HCT116 (cell line): Measurements from ENCODE around the gene OLFML2B.
"Not testable (repeated sequence)": the region's sequence is repeated elsewhere in the genome, so short reads cannot be mapped to it uniquely, and the experiment has no call there.

ENCODE experiments used
- CEBPB ChIP-seq: IDR thresholded peaks from 2 replicates; pipeline ENCODE4 v1.6.1; 2012; ENCODE audit warnings: low read depth
- EZH2 ChIP-seq: fragments of 200-600 bp; sonication (generic); IDR thresholded peaks from 2 replicates; pipeline ENCODE4 v1.6.1; 2017; ENCODE audit warnings: antibody characterized with exemption, mixed run types
- JUND ChIP-seq: IDR thresholded peaks from 2 replicates; pipeline ENCODE4 v1.6.1; 2012
- POLR2AphosphoS5 ChIP-seq: IDR thresholded peaks from 2 replicates; pipeline ENCODE4 v1.6.1; 2011; ENCODE audit warnings: mild to moderate bottlenecking, low read depth, low read length, moderate library complexity
- SP1 ChIP-seq: IDR thresholded peaks from 2 replicates; pipeline ENCODE4 v1.6.1; 2012; ENCODE audit warnings: low read depth
- TF ChIP-seq, protein P1 (sequence below), 3 experiments: fragments of 200-600 bp in 1 of 3; sonication (generic) in 1 of 3; IDR thresholded peaks in 2 of 3; conservative IDR thresholded peaks in 1 of 3; 2 replicates each; pipeline ENCODE4 v1.5.1; 2012 to 2017; ENCODE audit warnings: low read depth in 2 of 3, low read length in 2 of 3, antibody characterized with exemption in 1 of 3, borderline replicate concordance in 1 of 3, control low read depth in 1 of 3, mild to moderate bottlenecking in 1 of 3, mixed read lengths in 1 of 3, mixed run types in 1 of 3, moderate library complexity in 1 of 3; ENCODE audit not compliant: insufficient read depth in 1 of 3
- TF ChIP-seq, protein P2 (sequence below): IDR thresholded peaks from 2 replicates; pipeline ENCODE4 v1.6.1; 2012
- TF ChIP-seq, protein P3 (sequence below): IDR thresholded peaks from 2 replicates; pipeline ENCODE4 v1.6.1; 2011; ENCODE audit warnings: mild to moderate bottlenecking, low read length, moderate library complexity; ENCODE audit not compliant: insufficient replicate concordance; ENCODE audit errors: extremely low read depth

DNA sequence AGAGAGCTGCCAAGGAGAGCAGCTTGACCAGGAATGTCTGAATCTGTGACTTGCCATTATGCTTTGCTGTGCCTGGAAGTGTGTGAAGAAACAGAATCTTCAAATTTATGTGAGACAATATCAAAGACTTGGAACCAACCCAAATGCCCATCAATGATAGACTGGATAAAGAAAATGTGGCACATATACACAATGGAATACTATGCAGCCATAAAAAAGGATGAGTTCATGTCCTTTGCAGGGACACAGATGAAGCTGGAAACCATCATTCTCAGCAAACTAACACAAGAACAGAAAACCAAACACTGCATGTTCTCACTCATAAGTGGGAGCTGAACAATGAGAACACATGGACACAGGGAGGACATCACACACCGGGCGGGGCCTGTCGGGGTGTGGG is 30.3 kb upstream of the OLFML2B start:
- TF ChIP-seq, protein P1, sequence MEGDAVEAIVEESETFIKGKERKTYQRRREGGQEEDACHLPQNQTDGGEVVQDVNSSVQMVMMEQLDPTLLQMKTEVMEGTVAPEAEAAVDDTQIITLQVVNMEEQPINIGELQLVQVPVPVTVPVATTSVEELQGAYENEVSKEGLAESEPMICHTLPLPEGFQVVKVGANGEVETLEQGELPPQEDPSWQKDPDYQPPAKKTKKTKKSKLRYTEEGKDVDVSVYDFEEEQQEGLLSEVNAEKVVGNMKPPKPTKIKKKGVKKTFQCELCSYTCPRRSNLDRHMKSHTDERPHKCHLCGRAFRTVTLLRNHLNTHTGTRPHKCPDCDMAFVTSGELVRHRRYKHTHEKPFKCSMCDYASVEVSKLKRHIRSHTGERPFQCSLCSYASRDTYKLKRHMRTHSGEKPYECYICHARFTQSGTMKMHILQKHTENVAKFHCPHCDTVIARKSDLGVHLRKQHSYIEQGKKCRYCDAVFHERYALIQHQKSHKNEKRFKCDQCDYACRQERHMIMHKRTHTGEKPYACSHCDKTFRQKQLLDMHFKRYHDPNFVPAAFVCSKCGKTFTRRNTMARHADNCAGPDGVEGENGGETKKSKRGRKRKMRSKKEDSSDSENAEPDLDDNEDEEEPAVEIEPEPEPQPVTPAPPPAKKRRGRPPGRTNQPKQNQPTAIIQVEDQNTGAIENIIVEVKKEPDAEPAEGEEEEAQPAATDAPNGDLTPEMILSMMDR (IDR thresholded peaks at IDR 0.05 in 2 of 3, conservative IDR thresholded peaks at IDR 0.05 in 1 of 3; ENCODE audit: borderline replicate concordance in 1 of 3, insufficient read depth in 1 of 3, low read depth in 2 of 3, low read length in 2 of 3): not testable (repeated sequence)
- TF ChIP-seq CEBPB, SP1, EZH2, POLR2AphosphoS5, JUND: not testable (repeated sequence)
- TF ChIP-seq, protein P2, sequence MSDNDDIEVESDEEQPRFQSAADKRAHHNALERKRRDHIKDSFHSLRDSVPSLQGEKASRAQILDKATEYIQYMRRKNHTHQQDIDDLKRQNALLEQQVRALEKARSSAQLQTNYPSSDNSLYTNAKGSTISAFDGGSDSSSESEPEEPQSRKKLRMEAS: not testable (repeated sequence)
- TF ChIP-seq, protein P3, sequence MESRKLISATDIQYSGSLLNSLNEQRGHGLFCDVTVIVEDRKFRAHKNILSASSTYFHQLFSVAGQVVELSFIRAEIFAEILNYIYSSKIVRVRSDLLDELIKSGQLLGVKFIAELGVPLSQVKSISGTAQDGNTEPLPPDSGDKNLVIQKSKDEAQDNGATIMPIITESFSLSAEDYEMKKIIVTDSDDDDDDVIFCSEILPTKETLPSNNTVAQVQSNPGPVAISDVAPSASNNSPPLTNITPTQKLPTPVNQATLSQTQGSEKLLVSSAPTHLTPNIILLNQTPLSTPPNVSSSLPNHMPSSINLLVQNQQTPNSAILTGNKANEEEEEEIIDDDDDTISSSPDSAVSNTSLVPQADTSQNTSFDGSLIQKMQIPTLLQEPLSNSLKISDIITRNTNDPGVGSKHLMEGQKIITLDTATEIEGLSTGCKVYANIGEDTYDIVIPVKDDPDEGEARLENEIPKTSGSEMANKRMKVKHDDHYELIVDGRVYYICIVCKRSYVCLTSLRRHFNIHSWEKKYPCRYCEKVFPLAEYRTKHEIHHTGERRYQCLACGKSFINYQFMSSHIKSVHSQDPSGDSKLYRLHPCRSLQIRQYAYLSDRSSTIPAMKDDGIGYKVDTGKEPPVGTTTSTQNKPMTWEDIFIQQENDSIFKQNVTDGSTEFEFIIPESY: not testable (repeated sequence)
